Liver (tissue), 3 donors: ENCODE measurements around the gene TMEM221.

Experiments
- CTCF ChIP-seq: fragments of 150-350 bp; IDR thresholded peaks from 2 replicates; pipeline ENCODE4 v1.5.1; 2017; ENCODE audit warnings: improper control_type of control experiment, low read depth, low read length; ENCODE audit not compliant: missing input control
- FOXA1 ChIP-seq: IDR thresholded peaks from 2 replicates; pipeline ENCODE4 v1.6.1; 2016; ENCODE audit warnings: antibody characterized with exemption
- FOXA2 ChIP-seq: IDR thresholded peaks from 2 replicates; pipeline ENCODE4 v1.6.1; 2016; ENCODE audit warnings: antibody characterized with exemption
- GABPA ChIP-seq, 2 donors: IDR thresholded peaks in 1 of 2; conservative IDR thresholded peaks in 1 of 2; 2 replicates each; pipeline ENCODE4 v1.6.1; 2016; ENCODE audit warnings: antibody characterized with exemption in 2 of 2, mild to moderate bottlenecking in 1 of 2, moderate library complexity in 1 of 2
- HNF4A ChIP-seq, 2 donors: conservative IDR thresholded peaks; 2 replicates each; pipeline ENCODE4 v1.6.1; 2016; ENCODE audit warnings: antibody characterized with exemption in 2 of 2, mild to moderate bottlenecking in 2 of 2
- JUND ChIP-seq, 2 donors: IDR thresholded peaks; 2 replicates each; pipeline ENCODE4 v1.6.1; 2016; ENCODE audit warnings: antibody characterized with exemption in 2 of 2
- RAD21 ChIP-seq, 2 donors: IDR thresholded peaks; 2 replicates each; pipeline ENCODE4 v1.6.1; 2016; ENCODE audit warnings: antibody characterized with exemption in 2 of 2, mild to moderate bottlenecking in 2 of 2
- RXRA ChIP-seq, 2 donors: IDR thresholded peaks; 2 replicates each; pipeline ENCODE4 v1.6.1; 2017 to 2018; ENCODE audit warnings: antibody characterized with exemption in 2 of 2, mild to moderate bottlenecking in 1 of 2
- SP1 ChIP-seq: IDR thresholded peaks from 2 replicates; pipeline ENCODE4 v1.6.1; 2018; ENCODE audit warnings: antibody characterized with exemption, mild to moderate bottlenecking
- TAF1 ChIP-seq: conservative IDR thresholded peaks from 2 replicates; pipeline ENCODE4 v1.6.1; 2016; ENCODE audit warnings: antibody characterized with exemption, mild to moderate bottlenecking
- ZBTB33 ChIP-seq: IDR thresholded peaks from 2 replicates; pipeline ENCODE4 v1.6.1; 2016; ENCODE audit warnings: antibody characterized with exemption
- donor health status: healthy.
- donor health status: healthy.

- TF ChIP-seq CTCF, result no peak
- TF ChIP-seq GABPA (IDR thresholded peaks at IDR 0.05 in 1 of 2, conservative IDR thresholded peaks at IDR 0.05 in 1 of 2), result no peak
- TF ChIP-seq TAF1, result no peak
- TF ChIP-seq RAD21 (IDR thresholded peaks at IDR 0.05), result no peak
- no peak for TF ChIP-seq ZBTB33
- no peak for TF ChIP-seq FOXA2
- TF ChIP-seq SP1, result no peak
- no peak for TF ChIP-seq FOXA1
- TF ChIP-seq RXRA (IDR thresholded peaks at IDR 0.05), result no peak
- no peak for TF ChIP-seq HNF4A (conservative IDR thresholded peaks at IDR 0.05)
- no peak for TF ChIP-seq JUND (IDR thresholded peaks at IDR 0.05)
These were observed 20.0 kb upstream of the TMEM221 start for GRCh38 chr19:17468302-17469091.
